ENCODE data around the gene EFNA5.

DNA sequence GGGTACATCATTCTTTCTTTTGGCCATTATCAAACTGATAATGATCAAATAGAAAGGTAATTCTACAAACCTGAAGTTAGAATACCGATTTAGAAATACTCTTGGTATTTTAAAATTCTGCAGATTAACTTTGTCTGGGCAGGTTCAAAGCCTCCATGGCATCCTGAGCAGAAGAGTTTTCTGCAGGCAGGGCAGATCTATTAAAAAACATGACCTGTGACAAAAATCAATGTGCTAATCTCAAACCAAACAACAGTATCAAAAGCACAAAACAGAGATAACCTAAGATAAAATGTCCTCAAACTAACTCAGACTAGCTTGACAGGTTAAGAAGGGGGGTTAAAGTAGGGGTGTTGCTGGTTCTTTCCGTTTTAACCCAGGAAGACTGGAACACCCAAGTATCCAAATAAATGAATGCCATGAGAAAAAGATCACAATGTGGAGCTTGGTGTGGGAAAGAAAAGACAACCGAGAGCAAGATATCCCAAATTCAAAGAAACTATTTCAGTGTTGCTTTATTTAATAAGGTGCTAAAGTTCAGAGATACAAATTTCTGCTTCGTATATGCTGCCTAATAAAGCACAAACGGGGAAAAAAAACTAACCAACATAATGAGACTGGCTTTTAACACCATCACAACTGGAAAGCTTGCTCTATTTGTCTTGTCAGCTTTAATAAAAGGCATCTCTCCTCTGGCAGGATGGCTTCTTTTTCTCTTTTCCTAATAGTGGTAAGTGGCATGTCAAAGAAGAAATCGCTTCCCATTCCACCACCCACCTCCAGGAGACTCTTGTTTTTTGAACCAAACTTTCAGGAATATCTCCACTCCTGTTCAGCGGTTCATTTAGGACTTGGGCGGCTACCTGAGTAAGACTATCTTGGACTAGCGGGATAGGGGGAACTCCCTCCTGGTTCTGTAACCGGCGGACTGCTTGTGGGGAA, 2.3 kb downstream of the EFNA5 start:
- TF ChIP-seq FOS (IDR thresholded peaks at IDR 0.05; ENCODE audit: borderline replicate concordance, extremely low read depth, insufficient read length) (no peak), CBX3 (IDR thresholded peaks at IDR 0.05; ENCODE audit: borderline replicate concordance, low read depth) (no peak), POLR2A (IDR thresholded peaks at IDR 0.05; ENCODE audit: low read depth, low read length) (no peak), EZH2 (IDR thresholded peaks at IDR 0.05; ENCODE audit: borderline replicate concordance, control insufficient read depth, low read depth, low read length) (no peak), ZSCAN29 (IDR thresholded peaks at IDR 0.05) (no peak), GABPA (IDR thresholded peaks at IDR 0.05; ENCODE audit: low read depth) (no peak), POLR2AphosphoS5 (IDR thresholded peaks at IDR 0.05; ENCODE audit: low read length) (no peak), EP300 (IDR thresholded peaks at IDR 0.05; ENCODE audit: borderline replicate concordance in 1 of 2, control insufficient read depth in 1 of 2, low read depth in 2 of 2, low read length in 2 of 2) (no peak), TAF1 (IDR thresholded peaks at IDR 0.05; ENCODE audit: borderline replicate concordance, low read depth, low read length) (no peak), NR2F1 (conservative IDR thresholded peaks at IDR 0.05) (no peak)
- TF ChIP-seq, protein P1, sequence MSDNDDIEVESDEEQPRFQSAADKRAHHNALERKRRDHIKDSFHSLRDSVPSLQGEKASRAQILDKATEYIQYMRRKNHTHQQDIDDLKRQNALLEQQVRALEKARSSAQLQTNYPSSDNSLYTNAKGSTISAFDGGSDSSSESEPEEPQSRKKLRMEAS (IDR thresholded peaks at IDR 0.05; ENCODE audit: low read depth, low read length), result no peak
- TF ChIP-seq, protein P2, sequence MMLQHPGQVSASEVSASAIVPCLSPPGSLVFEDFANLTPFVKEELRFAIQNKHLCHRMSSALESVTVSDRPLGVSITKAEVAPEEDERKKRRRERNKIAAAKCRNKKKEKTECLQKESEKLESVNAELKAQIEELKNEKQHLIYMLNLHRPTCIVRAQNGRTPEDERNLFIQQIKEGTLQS (IDR thresholded peaks at IDR 0.05; ENCODE audit: borderline replicate concordance, extremely low read depth, low read depth, low read length), result no peak
